Inflammatory macrophage (primary cell): Measurements from ENCODE around the gene ICOSLG.
A peak's percentile ranks its signal among the peaks of the same experiment; 100 is the strongest.
"Not testable (repeated sequence)": the region's sequence is repeated elsewhere in the genome, so short reads cannot be mapped to it uniquely, and the experiment has no call there.

Experiments used
- DNase-seq, 2 donors: peaks; one replicate each; pipeline ENCODE4 v3.0.0-alpha.2; 2020 to 2022

Gene ICOSLG

DNA sequence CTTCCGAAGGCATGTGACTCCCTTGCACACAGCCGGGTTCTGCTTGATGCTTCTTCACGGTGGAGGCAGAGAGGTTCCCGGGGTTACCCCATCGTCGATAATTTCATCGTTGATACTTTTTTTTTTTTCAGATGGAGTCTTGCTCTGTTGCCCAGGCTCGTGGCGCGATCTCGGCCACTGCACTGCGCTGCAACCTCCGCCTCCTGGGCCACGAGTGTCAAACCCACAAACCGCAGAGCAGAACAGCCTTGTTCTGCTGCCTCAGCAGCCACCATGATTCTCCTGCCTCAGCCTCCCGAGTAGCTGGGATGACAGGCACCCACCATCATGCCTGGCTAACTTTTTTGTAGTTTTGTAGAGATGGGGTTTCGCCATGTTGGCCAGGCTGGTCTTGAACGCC lies 20.1 kb downstream of the ICOSLG start:
- not testable (repeated sequence) for DNase-seq

- DNase-seq, result not testable (repeated sequence)
Observed at GRCh38 chr21:44218461-44218860, 22.3 kb downstream of the ICOSLG start.

DNA sequence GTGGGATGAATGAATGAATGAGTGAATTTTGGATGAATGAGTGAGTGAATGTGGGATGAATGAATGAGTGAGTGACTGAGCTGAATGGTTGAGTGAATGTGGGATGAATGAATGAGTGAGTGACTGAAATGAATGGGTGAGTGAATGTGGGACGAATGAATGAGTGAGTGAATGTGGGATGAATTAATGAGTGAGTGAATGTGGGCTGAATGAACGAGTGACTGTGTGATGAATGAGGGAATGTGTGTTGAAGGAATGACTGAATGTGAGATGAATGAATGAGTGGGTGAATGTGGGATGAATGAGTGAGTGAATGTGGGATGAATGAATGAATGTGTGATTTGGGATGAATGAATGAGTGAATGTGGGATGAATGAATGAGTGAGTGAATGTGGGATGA lies 28.8 kb downstream of the ICOSLG start:
- not testable (repeated sequence) for DNase-seq

DNA sequence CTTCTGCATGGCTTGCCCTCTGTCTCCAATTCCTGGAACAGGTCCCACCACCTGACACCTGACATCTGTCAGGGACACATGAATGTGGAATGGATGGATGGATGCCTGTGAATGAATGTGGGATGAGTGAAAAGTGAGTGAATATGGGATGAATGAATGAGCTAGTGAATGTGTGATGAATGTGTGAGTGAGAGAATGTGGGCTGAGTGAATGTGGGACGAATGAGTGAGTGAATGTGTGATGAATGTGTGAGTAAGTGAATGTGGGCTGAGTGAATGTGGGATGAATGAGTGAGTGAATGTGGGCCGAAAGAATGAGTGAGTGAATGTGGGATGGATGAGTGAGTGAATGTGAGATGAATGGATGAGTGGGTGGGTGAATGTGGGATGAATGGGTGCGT lies 29.2 kb downstream of the ICOSLG start:
- DNase-seq, result not testable (repeated sequence)

- peak in 1 of 2 donors; percentile 2 for DNase-seq
Observed at GRCh38 chr21:44207860-44208646, 32.7 kb downstream of the ICOSLG start.

DNA sequence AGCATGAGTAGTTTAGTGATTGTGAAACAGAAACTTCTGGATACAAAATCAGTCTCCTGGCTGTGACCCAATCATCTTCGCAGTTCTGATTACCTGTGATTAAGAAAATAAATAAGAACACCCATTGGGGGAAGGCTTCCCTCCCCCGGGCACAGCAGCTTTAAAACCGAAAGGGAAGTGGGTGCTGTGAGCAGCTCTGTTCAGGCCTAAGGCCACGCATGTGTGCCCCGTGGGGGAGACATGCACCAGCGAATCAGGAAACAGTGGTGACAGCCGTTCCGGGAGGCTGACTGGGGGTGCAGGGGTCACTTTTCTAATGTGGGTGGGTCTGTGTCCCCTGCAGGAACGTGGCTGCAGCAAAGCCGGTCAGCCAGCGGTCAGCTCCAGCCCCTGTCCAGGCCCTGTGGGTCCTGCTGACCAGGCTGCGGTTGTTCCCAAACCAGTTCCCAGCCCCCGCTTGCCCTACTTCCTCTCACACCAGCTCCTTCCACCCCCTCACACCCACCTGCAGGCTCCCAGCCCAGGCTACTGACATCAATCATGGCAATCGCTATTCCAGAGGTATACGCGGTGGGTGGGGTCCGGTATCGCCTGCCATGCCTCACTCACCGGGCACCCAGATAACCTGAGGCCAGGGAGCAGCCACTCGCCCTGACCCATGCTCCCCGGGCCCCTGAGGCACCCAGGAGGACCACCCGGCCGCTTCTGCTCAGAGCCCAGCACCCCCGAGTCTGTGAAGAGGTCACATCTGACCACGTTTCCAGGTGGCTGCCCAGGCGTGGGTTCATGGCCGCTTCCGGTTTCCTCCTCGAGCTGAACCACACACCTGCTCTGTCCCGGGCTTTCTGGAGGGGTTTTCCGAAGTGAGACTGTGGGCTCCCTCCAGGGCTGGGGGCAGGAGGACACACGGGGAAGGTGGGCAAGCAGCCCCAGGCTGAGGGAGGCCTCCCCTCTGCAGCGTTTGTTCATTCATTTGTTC lies 33.8 kb downstream of the ICOSLG start:
- not testable (repeated sequence) for DNase-seq

DNA sequence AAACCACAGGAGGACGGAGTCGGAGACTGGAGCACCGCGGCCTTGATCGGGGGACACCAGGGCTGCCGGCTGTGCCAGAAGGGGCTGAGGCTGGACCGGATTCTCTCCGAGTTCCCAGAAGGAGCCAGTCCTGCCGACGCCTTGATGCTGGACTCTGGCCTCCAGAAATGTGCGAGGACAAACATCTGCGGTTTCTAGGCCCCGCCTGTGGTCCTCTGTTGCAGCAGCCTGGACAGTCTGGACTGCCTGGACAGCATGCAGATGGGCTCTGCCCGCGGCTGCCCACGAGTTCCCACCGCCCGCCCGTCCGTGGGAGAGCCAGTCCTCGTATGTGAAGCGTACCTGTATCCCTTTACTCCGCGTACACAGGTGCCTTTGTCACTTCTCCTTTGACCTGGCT lies 34.6 kb downstream of the ICOSLG start:
- not testable (repeated sequence) for DNase-seq

DNA sequence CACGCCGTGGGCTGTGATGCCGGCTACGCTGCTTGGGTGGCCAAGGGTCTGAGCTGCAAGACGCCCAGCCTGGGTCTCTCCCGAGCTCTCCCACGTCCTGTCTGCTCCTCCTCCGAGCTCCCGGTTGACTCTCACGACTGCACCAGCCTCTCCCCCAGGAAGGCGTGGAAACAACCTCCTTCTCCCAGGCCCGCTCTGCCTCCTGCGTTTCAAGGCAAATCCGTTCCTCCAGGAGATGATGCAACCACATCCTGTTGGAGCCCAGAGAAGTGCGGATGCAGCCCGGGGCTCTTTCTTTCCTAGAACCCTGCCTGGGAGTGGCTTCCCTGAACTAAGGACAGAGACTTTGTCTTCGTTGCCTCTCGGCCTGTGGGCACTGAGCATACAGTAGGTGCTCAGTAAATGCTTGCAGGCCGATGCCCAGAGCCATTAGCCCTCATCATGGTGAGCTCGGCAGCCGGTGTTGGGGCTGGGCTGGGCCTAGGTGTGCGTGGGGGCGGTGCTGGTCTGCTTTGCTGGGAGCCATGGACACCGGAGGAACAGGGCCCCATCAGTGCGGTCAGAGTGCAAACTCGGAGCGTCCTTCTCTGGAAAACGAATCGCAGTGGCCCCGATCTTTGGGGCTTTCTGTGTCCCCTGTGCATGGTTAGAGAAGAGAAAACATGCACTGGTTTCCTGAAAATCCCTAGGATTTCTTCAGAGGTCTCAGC lies 38.0 kb downstream of the ICOSLG start:
- DNase-seq, result not testable (repeated sequence)

DNA sequence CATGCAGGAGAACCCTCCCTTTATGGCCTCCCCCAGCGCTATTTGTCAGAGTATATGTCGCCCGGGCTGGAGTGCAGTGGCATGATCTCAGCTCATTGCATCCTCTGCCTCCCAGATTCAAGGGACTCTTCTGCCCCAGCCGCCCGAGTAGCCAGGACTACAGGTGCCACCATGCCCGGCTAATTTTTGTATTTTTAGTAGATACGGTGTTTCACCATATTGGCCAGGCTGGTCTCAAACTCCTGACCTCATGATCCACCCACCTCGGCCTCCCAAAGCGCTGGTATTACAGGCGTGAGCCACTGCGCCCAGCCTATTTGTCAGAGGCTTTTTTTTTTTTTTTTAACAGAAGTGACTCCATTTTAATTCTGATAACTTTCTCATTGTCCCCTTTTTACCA lies 40.7 kb downstream of the ICOSLG start:
- not testable (repeated sequence) for DNase-seq

DNA sequence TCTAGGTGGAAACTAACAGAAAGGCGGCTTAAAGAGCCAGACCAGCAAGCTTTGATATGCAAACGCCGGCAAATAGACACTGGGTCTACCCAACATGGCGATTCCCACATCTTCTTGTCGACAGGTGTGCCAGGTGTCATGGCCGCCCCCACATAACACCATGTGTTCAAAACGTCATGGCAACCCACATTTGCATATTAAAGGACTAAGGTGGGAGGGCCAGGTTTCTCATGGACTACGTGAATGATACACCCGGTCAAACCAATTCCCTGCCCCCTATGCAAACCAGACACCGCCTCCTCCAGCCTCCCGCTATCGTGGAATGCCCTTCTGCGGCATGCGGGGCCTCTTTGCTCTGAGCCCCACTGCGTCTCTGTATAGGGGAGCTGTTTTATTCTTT lies 41.3 kb downstream of the ICOSLG start:
- DNase-seq, result peak in 1 of 2 donors; percentile 0

- peak in 1 of 2 donors; percentile 0 for DNase-seq
Observed at GRCh38 chr21:44197156-44197516, 43.6 kb downstream of the ICOSLG start.

DNA sequence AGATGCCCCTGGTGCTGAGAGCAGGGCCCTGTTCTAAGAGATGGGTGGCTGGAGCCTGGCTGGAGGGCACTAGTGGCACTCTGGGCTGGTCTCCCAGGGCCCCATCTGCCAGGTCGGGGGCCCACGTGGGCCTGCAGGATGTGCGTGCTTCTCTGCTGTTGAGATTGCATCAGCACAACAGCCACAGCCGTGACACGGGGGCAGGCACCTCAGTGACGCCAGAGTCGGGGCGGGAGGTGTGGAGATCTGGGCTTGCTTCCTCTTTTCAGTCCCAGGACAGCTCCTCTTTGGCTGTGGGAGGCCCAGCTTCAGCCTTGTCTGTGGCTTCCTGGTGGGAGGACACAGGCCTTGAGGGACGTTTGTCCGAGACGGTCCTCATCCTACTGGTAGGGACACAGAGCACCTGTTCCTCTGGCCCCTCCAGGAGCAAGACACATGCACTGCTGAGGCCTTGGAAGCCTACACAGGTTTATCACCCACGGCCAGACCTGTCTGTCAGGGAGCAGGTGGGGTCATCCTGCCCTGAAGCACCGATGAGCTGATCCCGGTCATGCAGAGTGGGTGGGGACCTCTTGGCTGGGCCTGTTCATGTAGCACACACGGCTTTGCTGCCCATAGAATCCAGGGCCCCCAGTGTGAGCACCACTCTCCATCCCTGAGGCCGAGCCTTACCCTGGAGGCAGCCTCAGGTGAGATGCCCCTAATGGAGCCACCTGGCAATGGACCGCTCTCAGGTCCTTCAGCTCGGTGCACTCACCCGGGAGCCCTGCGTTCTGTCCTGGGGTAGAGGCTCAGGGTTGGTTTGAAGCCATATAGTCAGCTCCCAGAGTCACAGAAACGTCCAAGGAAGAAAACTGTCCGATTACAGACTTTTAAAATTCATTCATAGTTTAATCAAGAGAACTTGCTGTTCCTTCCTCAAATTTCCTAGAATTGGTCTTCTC lies 44.3 kb downstream of the ICOSLG start:
- DNase-seq, result peak in 1 of 2 donors; percentile 79

DNA sequence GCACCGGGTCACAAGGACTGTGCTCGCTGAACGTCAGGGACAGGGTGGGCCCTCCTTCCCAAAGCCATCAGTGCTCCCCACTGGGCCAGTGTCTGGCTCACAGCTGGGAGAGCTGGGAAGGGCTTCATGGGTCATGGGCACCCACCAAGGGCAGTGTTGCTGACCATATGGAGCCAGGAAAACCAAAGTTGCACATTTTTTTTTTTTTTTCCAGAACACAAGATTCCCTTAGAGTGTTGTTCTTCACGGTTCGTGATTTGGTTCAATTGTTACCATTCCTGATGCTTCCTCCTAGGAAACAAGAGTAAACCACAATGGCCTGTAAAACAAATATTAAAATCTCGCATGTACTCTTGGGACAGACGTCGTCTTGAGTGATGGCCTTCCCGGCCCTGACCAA lies 45.9 kb downstream of the ICOSLG start:
- not testable (repeated sequence) for DNase-seq

- DNase-seq, result not testable (repeated sequence)
Observed at GRCh38 chr21:44194451-44194850, 46.3 kb downstream of the ICOSLG start.

DNA sequence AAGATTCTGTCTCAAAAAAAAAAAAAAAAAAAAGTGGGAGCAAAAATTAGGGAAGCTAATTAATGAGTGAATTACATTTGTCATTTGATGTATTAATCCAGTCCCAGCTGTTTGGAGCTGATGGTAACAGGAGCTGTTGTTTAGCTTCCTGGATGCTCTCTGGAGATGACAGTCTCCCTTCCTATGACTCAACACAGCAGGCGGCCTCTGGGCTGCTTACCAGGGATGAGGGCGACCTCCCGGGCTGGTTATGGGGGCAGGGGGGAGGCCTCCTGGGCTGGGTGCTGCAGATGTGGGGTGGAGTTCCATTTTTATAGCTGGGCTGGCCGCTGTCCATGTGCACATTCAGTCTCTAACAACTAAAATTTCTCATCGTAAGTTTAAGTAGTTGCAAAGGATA lies 47.6 kb downstream of the ICOSLG start:
- DNase-seq, result not testable (repeated sequence)

DNA sequence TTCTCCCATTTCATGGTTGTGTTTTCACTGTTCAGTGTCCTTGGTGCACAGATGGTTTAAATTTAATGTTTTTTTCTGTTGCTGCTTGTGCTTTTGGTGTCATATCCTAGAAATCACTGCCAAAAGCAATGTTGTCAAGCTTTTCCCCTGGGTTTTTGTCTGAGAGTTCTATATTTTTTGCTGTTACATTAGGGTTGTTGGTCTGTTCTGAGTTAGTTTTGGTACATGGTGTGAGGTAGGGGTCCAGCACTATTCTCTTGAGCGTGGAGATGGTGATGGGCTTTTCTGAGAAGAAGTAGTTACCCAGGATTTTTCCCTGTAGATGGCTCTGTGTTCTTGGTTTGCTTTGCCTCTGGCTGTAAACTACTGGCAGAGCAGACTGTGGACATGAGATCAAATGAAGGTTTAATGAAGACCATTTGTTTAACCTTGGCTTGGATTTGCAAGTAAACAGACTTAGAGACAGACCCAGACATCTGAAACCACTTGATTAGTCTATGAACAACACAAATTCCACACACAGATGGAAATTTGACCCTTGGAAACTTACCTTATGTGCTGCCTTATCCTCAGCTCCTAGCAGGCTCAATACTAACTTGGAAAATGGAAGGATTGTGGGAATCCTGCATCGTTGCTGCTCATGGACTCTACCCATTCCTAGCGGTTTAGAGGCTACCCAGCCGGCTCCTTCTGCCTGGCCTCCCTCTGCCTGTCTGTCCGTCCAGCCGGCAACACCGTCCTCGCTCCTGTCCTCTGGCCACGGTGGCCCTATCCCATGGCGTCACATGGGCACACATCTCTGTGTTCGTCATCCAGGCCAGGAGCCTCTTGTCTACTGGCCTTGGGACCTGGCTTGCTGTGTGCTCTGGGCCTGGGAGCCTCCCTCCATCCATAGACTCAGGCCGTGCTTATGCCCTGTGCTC lies 50.1 kb downstream of the ICOSLG start:
- DNase-seq, result not testable (repeated sequence)

DNA sequence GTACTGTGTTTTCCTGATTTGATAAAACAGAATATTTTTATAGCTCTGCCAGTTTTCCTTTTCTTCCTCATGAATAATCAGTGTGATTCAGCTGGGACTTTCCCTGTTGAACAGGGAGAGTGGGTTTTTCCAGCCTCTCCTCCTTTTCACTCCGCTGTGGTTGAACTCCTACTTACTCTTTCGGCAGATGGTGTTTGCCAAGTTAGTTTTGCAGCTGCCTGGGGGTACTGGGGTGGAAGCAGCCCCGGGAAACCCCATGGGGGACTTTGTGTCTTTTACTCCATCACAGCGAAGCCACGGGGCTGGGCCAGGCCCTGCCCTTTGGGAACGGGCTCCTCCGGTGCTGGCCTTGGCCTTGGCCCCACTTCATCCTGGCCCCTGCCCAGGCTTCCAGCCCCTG lies 55.9 kb downstream of the ICOSLG start:
- not testable (repeated sequence) for DNase-seq

- not testable (repeated sequence) for DNase-seq
Observed at GRCh38 chr21:44182202-44182601, 58.5 kb downstream of the ICOSLG start.

GRCh38 chr21:44181506-44181905 lies 59.2 kb downstream of the ICOSLG start:
- DNase-seq, result not testable (repeated sequence)

DNA sequence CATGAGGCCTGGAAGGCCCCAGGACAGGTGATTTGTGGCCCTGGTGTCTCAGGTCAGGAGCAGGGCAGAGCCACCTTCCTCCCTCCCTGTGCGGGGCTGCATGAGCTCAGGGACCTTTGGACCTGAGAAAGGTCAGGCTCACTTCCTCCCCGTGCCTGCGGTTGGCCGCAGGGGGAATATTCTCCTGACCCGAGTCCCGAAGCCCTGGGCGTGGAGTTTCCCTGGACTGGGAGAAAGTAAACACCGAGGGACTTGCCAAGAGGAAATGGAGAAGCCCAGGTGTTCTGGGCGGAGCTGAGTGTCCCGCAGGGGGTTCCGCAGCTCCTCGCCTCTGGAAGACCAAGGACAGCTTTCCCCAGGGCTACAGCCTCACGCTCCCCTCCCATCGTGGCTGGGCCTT lies 64.6 kb downstream of the ICOSLG start:
- not testable (repeated sequence) for DNase-seq
